ENCODE results near the gene ZGPAT.

ZGPAT gene

DNA sequence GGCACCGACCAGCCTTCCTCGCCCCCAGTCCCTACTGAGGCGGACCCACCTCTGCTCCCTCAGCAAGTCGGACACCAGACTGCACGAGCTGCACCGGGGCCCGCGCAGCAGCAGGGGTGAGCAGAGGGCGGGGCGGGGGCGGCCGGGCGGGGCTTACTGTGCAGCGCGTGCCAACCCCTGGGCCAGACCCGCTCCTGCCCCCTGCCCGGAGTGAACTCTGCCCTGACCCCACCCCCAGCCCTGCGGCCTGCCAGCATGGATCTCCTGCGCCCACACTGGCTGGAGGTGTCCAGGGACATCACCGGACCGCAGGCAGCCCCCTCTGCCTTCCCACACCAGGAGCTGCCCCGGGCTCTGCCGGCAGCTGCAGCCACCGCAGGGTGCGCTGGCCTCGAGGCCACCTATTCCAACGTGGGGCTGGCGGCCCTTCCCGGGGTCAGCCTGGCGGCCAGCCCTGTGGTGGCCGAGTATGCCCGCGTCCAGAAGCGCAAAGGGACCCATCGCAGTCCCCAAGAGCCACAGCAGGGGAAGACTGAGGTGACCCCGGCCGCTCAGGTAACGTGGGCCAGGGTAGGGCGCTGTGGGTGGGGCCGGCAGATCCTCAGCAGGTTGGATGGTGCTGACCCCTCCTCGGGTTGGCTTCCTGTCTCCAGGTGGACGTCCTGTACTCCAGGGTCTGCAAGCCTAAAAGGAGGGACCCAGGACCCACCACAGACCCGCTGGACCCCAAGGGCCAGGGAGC, 30.3 kb downstream of the ZGPAT start:
- Histone ChIP-seq H3K9me3 (ENCODE audit: insufficient read depth, low read depth, low read length) (no peaks in the 10 kb centered on the region), H3K4me3 (ENCODE audit: low read length, poor library complexity, severe bottlenecking) (peak overlapping the region; percentile 86)

DNA sequence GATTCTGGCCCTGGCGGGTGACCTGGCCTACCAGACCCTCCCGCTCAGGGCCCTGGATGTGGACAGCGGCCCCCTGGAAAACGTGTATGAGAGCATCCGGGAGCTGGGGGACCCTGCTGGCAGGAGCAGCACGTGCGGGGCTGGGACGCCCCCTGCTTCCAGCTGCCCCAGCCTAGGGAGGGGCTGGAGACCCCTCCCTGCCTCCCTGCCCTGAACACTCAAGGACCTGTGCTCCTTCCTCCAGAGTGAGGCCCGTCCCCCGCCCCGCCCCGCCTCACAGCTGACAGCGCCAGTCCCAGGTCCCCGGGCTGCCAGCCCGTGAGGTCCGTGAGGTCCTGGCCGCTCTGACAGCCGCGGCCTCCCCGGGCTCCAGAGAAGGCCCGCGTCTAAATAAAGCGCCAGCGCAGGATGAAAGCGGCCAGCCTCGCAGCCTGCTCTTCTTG, 30.9 kb downstream of the ZGPAT start:
- peak overlapping the region; percentile 86 for H3K4me3 ChIP-seq (ENCODE audit: low read length, poor library complexity, severe bottlenecking)

More for the DNA sequence above, 30.3 kb downstream of the ZGPAT start:
- peak overlapping the region; percentile 98 for H3K9ac ChIP-seq (ENCODE audit: low read depth, low read length, poor library complexity, severe bottlenecking)
- H3K27me3 ChIP-seq (ENCODE audit: insufficient read depth, low read length, poor library complexity, severe bottlenecking): no peaks in the 10 kb centered on the region
- H3K9me2 ChIP-seq (replicated peaks; ENCODE audit: low read depth, low read length): no peaks in the 10 kb centered on the region
- peaks cover 28% of the 10 kb centered on the region; the same call in 1 of the 2 replicates for H3K36me3 ChIP-seq (ENCODE audit: insufficient read depth, low read length)
- no peak overlapping the region for H2AFZ ChIP-seq (ENCODE audit: low read length)
- peaks cover 47% of the 10 kb centered on the region for H3K79me2 ChIP-seq (ENCODE audit: insufficient read depth, low read length)
- peaks cover 38% of the 10 kb centered on the region for H3K4me1 ChIP-seq (ENCODE audit: insufficient read depth, low read length, poor library complexity, severe bottlenecking)
- H3K4me2 ChIP-seq (ENCODE audit: low read depth, low read length, poor library complexity, severe bottlenecking): peak overlapping the region; percentile 95
- peaks cover 32% of the 10 kb centered on the region for H4K20me1 ChIP-seq (ENCODE audit: insufficient read depth, low read length, poor library complexity, severe bottlenecking)
- 0 out of 2 replicates have a peak, but pooled peaks cover under 1% of the 10 kb centered on the region for H3F3A ChIP-seq (ENCODE audit: low read depth)
- TF ChIP-seq, protein P1, sequence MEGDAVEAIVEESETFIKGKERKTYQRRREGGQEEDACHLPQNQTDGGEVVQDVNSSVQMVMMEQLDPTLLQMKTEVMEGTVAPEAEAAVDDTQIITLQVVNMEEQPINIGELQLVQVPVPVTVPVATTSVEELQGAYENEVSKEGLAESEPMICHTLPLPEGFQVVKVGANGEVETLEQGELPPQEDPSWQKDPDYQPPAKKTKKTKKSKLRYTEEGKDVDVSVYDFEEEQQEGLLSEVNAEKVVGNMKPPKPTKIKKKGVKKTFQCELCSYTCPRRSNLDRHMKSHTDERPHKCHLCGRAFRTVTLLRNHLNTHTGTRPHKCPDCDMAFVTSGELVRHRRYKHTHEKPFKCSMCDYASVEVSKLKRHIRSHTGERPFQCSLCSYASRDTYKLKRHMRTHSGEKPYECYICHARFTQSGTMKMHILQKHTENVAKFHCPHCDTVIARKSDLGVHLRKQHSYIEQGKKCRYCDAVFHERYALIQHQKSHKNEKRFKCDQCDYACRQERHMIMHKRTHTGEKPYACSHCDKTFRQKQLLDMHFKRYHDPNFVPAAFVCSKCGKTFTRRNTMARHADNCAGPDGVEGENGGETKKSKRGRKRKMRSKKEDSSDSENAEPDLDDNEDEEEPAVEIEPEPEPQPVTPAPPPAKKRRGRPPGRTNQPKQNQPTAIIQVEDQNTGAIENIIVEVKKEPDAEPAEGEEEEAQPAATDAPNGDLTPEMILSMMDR (conservative IDR thresholded peaks at IDR 0.05; ENCODE audit: low read length): no peak
- TF ChIP-seq EZH2phosphoT487 (IDR thresholded peaks at IDR 0.05; ENCODE audit: borderline replicate concordance): no peak

DNA sequence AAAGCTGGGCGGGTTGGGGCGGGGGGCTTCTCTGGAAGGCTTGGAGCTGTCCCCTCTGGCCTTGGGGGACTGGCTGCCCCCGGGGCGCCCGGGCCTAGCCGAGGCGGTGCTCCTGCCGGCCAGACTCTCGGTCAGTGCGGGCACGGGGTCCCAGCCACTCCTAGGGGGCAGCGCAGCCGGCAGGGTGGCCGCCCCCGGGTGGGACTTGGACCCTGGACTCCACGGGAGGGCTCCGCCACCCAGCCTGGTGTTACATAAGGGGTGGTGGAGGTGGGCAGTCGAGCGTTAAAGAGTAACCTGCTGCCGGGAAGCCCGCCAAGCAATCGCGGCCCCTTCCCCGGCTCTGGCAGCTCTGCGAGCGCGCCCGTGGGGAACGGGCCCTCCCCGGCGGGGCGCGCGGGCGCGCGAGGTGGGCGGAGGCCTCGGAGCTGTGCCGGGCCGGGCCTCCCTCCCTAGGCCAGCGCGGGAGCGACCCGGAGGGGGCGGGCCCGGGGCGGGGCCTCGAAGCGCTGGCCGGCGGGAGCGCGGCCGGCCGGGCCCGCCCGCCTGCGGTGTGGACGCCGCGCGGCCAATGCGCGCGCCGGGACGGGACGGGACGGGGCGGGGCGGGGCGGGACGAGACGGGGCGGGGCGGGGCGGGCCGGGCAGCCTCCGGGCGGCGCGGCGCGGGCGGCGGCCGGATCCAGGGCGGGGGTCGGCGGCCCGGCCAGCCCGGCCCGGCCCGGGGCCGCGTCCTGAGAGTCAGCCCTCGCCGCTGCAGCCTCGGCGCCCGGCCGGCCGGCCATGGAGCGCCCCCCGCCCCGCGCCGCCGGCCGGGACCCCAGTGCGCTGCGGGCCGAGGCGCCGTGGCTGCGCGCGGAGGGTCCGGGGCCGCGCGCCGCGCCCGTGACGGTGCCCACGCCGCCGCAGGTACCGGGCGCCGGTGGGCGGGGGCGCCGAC, 31.6 kb downstream of the ZGPAT start, which contains the start of gene SLC2A4RG:
SLC2A4RG (plus strand) TSS at position 647 of the 940 bp plus-strand sequence; CDS start at position 784, 137 bp downstream.
- TF ChIP-seq EZH2phosphoT487 (IDR thresholded peaks at IDR 0.05; ENCODE audit: borderline replicate concordance): no peak
- TF ChIP-seq, protein P1 (conservative IDR thresholded peaks at IDR 0.05; ENCODE audit: low read length): no peak
- Histone ChIP-seq H3K36me3 (ENCODE audit: insufficient read depth, low read length) (peaks cover 25% of the 10 kb centered on the region; the same call in 1 of the 2 replicates), H3K4me1 (ENCODE audit: insufficient read depth, low read length, poor library complexity, severe bottlenecking) (peaks cover 38% of the 10 kb centered on the region), H3K79me2 (ENCODE audit: insufficient read depth, low read length) (peaks cover 38% of the 10 kb centered on the region), H3K4me3 (ENCODE audit: low read length, poor library complexity, severe bottlenecking) (peak within 1 kb of the TSS; percentile 88), H4K20me1 (ENCODE audit: insufficient read depth, low read length, poor library complexity, severe bottlenecking) (peaks cover 32% of the 10 kb centered on the region), H3K9ac (ENCODE audit: low read depth, low read length, poor library complexity, severe bottlenecking) (peak within 1 kb of the TSS; percentile 98), H3K9me2 (replicated peaks; ENCODE audit: low read depth, low read length) (no peaks in the 10 kb centered on the region), H3K9me3 (ENCODE audit: insufficient read depth, low read depth, low read length) (no peaks in the 10 kb centered on the region), H3F3A (ENCODE audit: low read depth) (0 out of 2 replicates have a peak, but pooled peaks cover 7% of the 10 kb centered on the region), H3K27me3 (ENCODE audit: insufficient read depth, low read length, poor library complexity, severe bottlenecking) (no peaks in the 10 kb centered on the region), H2AFZ (ENCODE audit: low read length) (peak within 1 kb of the TSS; percentile 30; the same call in 1 of the 2 replicates), H3K4me2 (ENCODE audit: low read depth, low read length, poor library complexity, severe bottlenecking) (peak within 1 kb of the TSS; percentile 95)

More for the DNA sequence above, 30.9 kb downstream of the ZGPAT start:
- Histone ChIP-seq H3K9me3 (ENCODE audit: insufficient read depth, low read depth, low read length) (no peaks in the 10 kb centered on the region), H3K4me1 (ENCODE audit: insufficient read depth, low read length, poor library complexity, severe bottlenecking) (peaks cover 38% of the 10 kb centered on the region), H4K20me1 (ENCODE audit: insufficient read depth, low read length, poor library complexity, severe bottlenecking) (peaks cover 32% of the 10 kb centered on the region), H3K9ac (ENCODE audit: low read depth, low read length, poor library complexity, severe bottlenecking) (peak overlapping the region; percentile 98), H3K9me2 (replicated peaks; ENCODE audit: low read depth, low read length) (no peaks in the 10 kb centered on the region), H3F3A (ENCODE audit: low read depth) (0 out of 2 replicates have a peak, but pooled peaks cover 6% of the 10 kb centered on the region), H3K79me2 (ENCODE audit: insufficient read depth, low read length) (peaks cover 41% of the 10 kb centered on the region), H3K36me3 (ENCODE audit: insufficient read depth, low read length) (peaks cover 28% of the 10 kb centered on the region; the same call in 1 of the 2 replicates), H3K27me3 (ENCODE audit: insufficient read depth, low read length, poor library complexity, severe bottlenecking) (no peaks in the 10 kb centered on the region), H3K4me2 (ENCODE audit: low read depth, low read length, poor library complexity, severe bottlenecking) (peak overlapping the region; percentile 95), H2AFZ (ENCODE audit: low read length) (no peak overlapping the region)
- TF ChIP-seq EZH2phosphoT487 (IDR thresholded peaks at IDR 0.05; ENCODE audit: borderline replicate concordance): no peak
- TF ChIP-seq, protein P1 (conservative IDR thresholded peaks at IDR 0.05; ENCODE audit: low read length): no peak
